Renal cortical epithelial cell (primary cell): Measurements from ENCODE around the gene MORF4L1. TPM values are rescaled to one million over a fixed set of nuclear protein-coding genes. Genes with fewer than 3 reads are reported as not detected.

Experiments
- DNase-seq: peaks from one replicate; pipeline ENCODE4 v3.0.0-alpha.2; 2011; ENCODE audit warnings: low read depth
- total RNA-seq: library from RNA; depleted of rRNA; stranded (reverse); fragments of >200 nt; gene quantifications from 2 replicates; pipeline ENCODE4 v1.2.3, GENCODE V29; 2014

Gene MORF4L1
- total RNA-seq, 1 donor from 2014 or later = 542 TPM

- DNase-seq = no peak
Measured at GRCh38 chr15:78946493-78946892, 73.8 kb downstream of the MORF4L1 start.

- no peak for DNase-seq
Measured at GRCh38 chr15:78947506-78947905, 74.8 kb downstream of the MORF4L1 start.

Other genes starting within 250 kb of the MORF4L1 start
- gene CHRNB4, start 231.7 kb upstream of the MORF4L1 start, total RNA-seq = 0.15 TPM in 1 of 2 replicates, not detected in the other
- 4.5 and 9.9 TPM in 2 replicates for gene ADAMTS7, start 61.4 kb upstream of the MORF4L1 start, total RNA-seq
- gene CTSH, start 72.2 kb downstream of the MORF4L1 start, total RNA-seq = 48.6 and 103 TPM in 2 replicates
- 1.2 TPM in 1 of 2 replicates, not detected in the other for gene RASGRF1, start 217.9 kb downstream of the MORF4L1 start, total RNA-seq